Measurements from ENCODE around the gene ZNF296. TPM values are rescaled to one million over a fixed set of nuclear protein-coding genes. Genes with fewer than 3 reads are reported as not detected.
"Not testable (repeated sequence)": the region's sequence is repeated elsewhere in the genome, so short reads cannot be mapped to it uniquely, and the experiment has no call there.

ZNF296 gene
- total RNA-seq, 5 donors from 2014 or later (not counting 1 experiment from before 2014, with no cell fraction given), result 1.4 to 4.3 (median 3.5) TPM

DNA sequence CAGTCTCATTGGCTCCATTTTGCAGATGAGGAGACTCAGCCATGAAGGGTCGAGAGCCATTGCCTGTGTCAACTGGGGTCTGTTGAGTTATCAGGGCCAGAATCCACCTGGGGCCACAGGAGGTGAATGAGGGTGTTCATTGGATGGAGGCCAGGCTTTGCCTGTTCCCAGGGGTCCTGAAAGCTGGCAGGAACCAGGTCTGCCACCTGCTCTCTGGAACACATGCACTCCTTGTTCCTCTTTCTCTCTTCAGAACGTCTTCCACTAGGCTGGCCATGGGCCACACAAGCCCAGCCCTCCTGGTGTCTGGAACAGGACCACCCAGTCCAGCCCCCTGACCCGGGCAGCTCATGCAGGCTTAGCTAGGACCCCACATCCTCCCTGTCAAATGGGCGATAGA is 37.8 kb upstream of the ZNF296 start:
- no peaks in the 10 kb centered on the region for H3K27me3 ChIP-seq (replicated peaks in 1 of 2; ENCODE audit: control insufficient read depth in 2 of 2, extremely low read depth in 1 of 2, insufficient read depth in 2 of 2, low read length in 1 of 2)
- ATAC-seq (replicated peaks in 1 of 4) (no peak), DNase-seq (no peak)
- Mint-ChIP-seq H3K27ac (no peak overlapping the region), H3K36me3 (no peaks in the 10 kb centered on the region), H3K4me1 (peaks cover 44 to 55% (median 50%) of the 10 kb centered on the region in 3 donors), H3K9me3 (no peaks in the 10 kb centered on the region), H3K4me3 (no peak overlapping the region), H3K27me3 (no peaks in the 10 kb centered on the region)
- no peak overlapping the region for H3K4me3 ChIP-seq (ENCODE audit: control insufficient read depth in 1 of 2, extremely low read depth in 1 of 2, low read length in 1 of 2)
- H3K9me3 ChIP-seq, result no peaks in the 10 kb centered on the region
- WGBS (ENCODE audit: insufficient coverage), result 77% methylated on average over 2 of the region's 4 CpGs
- no peak overlapping the region for H3K27ac ChIP-seq (ENCODE audit: low read length)
- H3K4me1 ChIP-seq (ENCODE audit: control insufficient read depth in 1 of 2, extremely low read depth in 1 of 2, insufficient read depth in 2 of 2, low read length in 2 of 2), result peaks cover 21 to 49% of the 10 kb centered on the region in 2 experiments
- ChIA-PET POLR2A (no interaction called here), CTCF (no interaction called here)
- peaks cover 0 to 3% of the 10 kb centered on the region in 2 donors for H3K36me3 ChIP-seq (ENCODE audit: control insufficient read depth in 2 of 2, extremely low read depth in 1 of 2, insufficient read depth in 1 of 2, low read length in 1 of 2)

DNA sequence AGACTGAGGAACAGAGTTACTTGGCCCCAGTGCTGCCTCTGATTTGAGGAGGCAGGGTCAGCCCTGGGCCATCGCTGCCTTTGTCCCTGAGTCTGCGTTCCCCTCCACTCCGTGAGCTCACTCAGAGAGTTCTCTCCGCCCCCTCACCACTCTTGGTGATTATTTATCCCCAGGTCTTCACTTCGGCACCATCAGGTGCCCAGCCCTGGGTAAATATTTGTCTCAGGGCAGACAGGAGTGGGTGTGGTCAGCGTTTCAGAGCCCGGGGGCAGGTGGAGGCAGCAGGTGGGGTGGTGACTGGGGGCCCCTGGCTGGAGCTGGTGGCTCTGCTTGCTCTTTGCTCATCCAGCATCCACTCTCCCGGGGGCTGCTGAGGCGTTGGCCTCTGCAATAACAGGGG is 37.4 kb upstream of the ZNF296 start:
- POLR2A ChIA-PET, result no interaction called here

DNA sequence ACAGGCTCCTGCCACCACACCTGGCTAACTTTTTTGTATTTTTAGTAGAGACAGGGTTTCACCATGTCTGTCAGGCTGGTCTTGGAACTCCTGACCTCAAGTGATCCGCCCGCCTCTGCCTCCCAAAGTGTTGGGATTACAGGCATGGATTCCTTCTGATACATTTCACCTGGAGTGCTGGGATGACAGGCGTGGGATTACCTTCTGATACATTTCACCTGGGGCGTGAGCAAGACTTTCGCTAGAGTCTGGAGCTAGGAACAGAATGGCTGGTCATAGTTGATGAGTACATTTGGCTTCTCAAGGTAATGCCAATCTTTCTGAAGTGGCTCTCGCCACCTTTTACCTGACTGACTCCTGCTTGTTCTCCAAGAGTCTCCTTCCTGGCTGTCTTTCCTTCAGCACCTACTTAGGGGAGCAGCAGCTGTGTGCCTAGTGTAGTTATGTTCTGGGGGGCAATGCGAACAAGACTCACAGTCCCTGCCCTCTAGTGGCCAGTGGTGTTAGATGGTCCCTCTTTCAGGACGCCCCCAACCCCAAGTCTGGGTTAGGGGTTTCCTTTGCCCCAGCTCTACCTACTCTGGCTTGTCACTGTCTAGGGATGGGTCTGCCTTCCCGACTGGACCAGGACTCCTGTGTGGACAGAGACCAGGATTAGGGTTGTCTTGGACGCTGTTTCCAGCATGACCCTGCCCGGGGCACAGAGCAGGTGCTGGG is 36.0 kb upstream of the ZNF296 start:
- 88% methylated on average over 8 of the region's 11 CpGs for WGBS (ENCODE audit: insufficient coverage)
- Mint-ChIP-seq H3K36me3 (no peaks in the 10 kb centered on the region), H3K4me1 (peaks cover 35 to 39% (median 38%) of the 10 kb centered on the region in 3 donors), H3K4me3 (no peak overlapping the region), H3K27me3 (no peaks in the 10 kb centered on the region), H3K9me3 (no peaks in the 10 kb centered on the region), H3K27ac (no peak overlapping the region)
- ATAC-seq (replicated peaks in 1 of 4) (no peak), DNase-seq (no peak)
- H3K4me1 ChIP-seq (ENCODE audit: control insufficient read depth in 1 of 2, extremely low read depth in 1 of 2, insufficient read depth in 2 of 2, low read length in 2 of 2), result peaks cover 10 to 31% of the 10 kb centered on the region in 2 experiments
- H3K9me3 ChIP-seq, result no peaks in the 10 kb centered on the region
- no peak overlapping the region for H3K27ac ChIP-seq (ENCODE audit: low read length)
- no peak overlapping the region for H3K4me3 ChIP-seq (ENCODE audit: control insufficient read depth in 1 of 2, extremely low read depth in 1 of 2, low read length in 1 of 2)
- ChIA-PET POLR2A (no interaction called here), CTCF (interaction anchor here in 1 of 2 donors (0.7 to 1.0 kb wide), 2 partner anchors 13 to 81 kb away, joined by 3 read pairs; no protein-coding TSS in a partner anchor)
- peaks cover 0 to 3% of the 10 kb centered on the region in 2 donors for H3K36me3 ChIP-seq (ENCODE audit: control insufficient read depth in 2 of 2, extremely low read depth in 1 of 2, insufficient read depth in 1 of 2, low read length in 1 of 2)
- no peaks in the 10 kb centered on the region for H3K27me3 ChIP-seq (replicated peaks in 1 of 2; ENCODE audit: control insufficient read depth in 2 of 2, extremely low read depth in 1 of 2, insufficient read depth in 2 of 2, low read length in 1 of 2)

More for the DNA sequence above, 37.4 kb upstream of the ZNF296 start:
- H3K9me3 ChIP-seq, result no peaks in the 10 kb centered on the region
- CTCF ChIA-PET, result interaction anchor here in 1 of 2 donors (1.0 kb wide), 1 partner anchor 11 kb away, joined by 3 read pairs; no protein-coding TSS in a partner anchor
- Mint-ChIP-seq H3K4me3 (no peak overlapping the region), H3K36me3 (no peaks in the 10 kb centered on the region), H3K4me1 (peaks cover 41 to 53% (median 49%) of the 10 kb centered on the region in 3 donors), H3K27ac (no peak overlapping the region), H3K27me3 (no peaks in the 10 kb centered on the region), H3K9me3 (no peaks in the 10 kb centered on the region)
- H3K4me3 ChIP-seq (ENCODE audit: control insufficient read depth in 1 of 2, extremely low read depth in 1 of 2, low read length in 1 of 2), result no peak overlapping the region
- H3K27ac ChIP-seq (ENCODE audit: low read length), result no peak overlapping the region
- peaks cover 21 to 45% of the 10 kb centered on the region in 2 experiments for H3K4me1 ChIP-seq (ENCODE audit: control insufficient read depth in 1 of 2, extremely low read depth in 1 of 2, insufficient read depth in 2 of 2, low read length in 2 of 2)
- ATAC-seq (replicated peaks in 1 of 4), result no peak
- no peak for DNase-seq
- 81% methylated on average over 4 of the region's 9 CpGs for WGBS (ENCODE audit: insufficient coverage)
- H3K27me3 ChIP-seq (replicated peaks in 1 of 2; ENCODE audit: control insufficient read depth in 2 of 2, extremely low read depth in 1 of 2, insufficient read depth in 2 of 2, low read length in 1 of 2), result no peaks in the 10 kb centered on the region
- peaks cover 0 to 3% of the 10 kb centered on the region in 2 donors for H3K36me3 ChIP-seq (ENCODE audit: control insufficient read depth in 2 of 2, extremely low read depth in 1 of 2, insufficient read depth in 1 of 2, low read length in 1 of 2)

GRCh38 chr19:45110851-45111266 is 34.6 kb upstream of the ZNF296 start:
- ChIA-PET CTCF (no interaction called here), POLR2A (no interaction called here)
- no peaks in the 10 kb centered on the region for H3K36me3 Mint-ChIP-seq
- H3K27me3 ChIP-seq (replicated peaks in 1 of 2; ENCODE audit: control insufficient read depth in 2 of 2, extremely low read depth in 1 of 2, insufficient read depth in 2 of 2, low read length in 1 of 2), result no peaks in the 10 kb centered on the region
- no peak overlapping the region for H3K4me3 ChIP-seq (ENCODE audit: control insufficient read depth in 1 of 2, extremely low read depth in 1 of 2, low read length in 1 of 2)
- no peak for ATAC-seq (replicated peaks in 1 of 4)
- DNase-seq, result no peak
- H3K4me1 ChIP-seq (ENCODE audit: control insufficient read depth in 1 of 2, extremely low read depth in 1 of 2, insufficient read depth in 2 of 2, low read length in 2 of 2), result peaks cover 4 to 17% of the 10 kb centered on the region in 2 experiments
- 69% methylated on average over 3 of the region's 5 CpGs for WGBS (ENCODE audit: insufficient coverage)
- no peaks in the 10 kb centered on the region for H3K9me3 Mint-ChIP-seq
- no peaks in the 10 kb centered on the region for H3K27me3 Mint-ChIP-seq
- H3K4me1 Mint-ChIP-seq, result peaks cover 22 to 27% (median 24%) of the 10 kb centered on the region in 3 donors
- H3K36me3 ChIP-seq (ENCODE audit: control insufficient read depth in 2 of 2, extremely low read depth in 1 of 2, insufficient read depth in 1 of 2, low read length in 1 of 2), result peaks cover 0 to 3% of the 10 kb centered on the region in 2 donors
- no peak overlapping the region for H3K4me3 Mint-ChIP-seq
- H3K9me3 ChIP-seq, result no peaks in the 10 kb centered on the region
- no peak overlapping the region for H3K27ac ChIP-seq (ENCODE audit: low read length)
- H3K27ac Mint-ChIP-seq, result no peak overlapping the region

DNA sequence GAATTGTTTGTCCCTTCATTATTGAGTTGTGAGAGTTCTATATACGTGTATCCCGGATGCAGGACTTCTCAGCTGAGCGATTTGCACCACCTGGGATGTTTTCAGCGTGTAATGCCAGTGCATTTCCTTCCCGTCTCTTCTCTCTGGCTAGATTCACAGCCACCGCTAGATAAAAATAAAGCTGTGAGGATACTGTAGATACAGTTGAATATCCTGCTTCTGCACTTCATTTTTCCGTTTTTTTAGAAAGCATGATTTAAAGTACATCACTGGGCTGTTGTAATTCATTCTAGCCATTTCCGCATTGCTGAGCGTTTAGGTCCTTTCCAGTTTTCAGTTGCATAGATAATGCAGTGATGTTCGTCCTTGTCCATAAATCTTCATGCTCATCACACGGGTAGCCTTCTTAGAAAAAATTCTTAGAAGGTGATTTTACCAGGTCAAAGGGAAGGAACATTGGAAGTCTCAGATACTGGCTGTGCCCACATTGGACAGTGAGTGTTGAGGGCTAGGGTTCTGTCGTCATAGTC is 31.4 kb upstream of the ZNF296 start:
- Histone ChIP-seq H3K9me3 (no peaks in the 10 kb centered on the region), H3K36me3 (ENCODE audit: control insufficient read depth in 2 of 2, extremely low read depth in 1 of 2, insufficient read depth in 1 of 2, low read length in 1 of 2) (peaks cover 0 to 3% of the 10 kb centered on the region in 2 donors), H3K27me3 (replicated peaks in 1 of 2; ENCODE audit: control insufficient read depth in 2 of 2, extremely low read depth in 1 of 2, insufficient read depth in 2 of 2, low read length in 1 of 2) (no peaks in the 10 kb centered on the region), H3K4me1 (ENCODE audit: control insufficient read depth in 1 of 2, extremely low read depth in 1 of 2, insufficient read depth in 2 of 2, low read length in 2 of 2) (peaks cover 21 to 35% of the 10 kb centered on the region in 2 experiments), H3K27ac (ENCODE audit: low read length) (no peak overlapping the region), H3K4me3 (ENCODE audit: control insufficient read depth in 1 of 2, extremely low read depth in 1 of 2, low read length in 1 of 2) (no peak overlapping the region)
- DNase-seq, result no peak
- Mint-ChIP-seq H3K36me3 (no peaks in the 10 kb centered on the region), H3K9me3 (no peaks in the 10 kb centered on the region), H3K4me1 (peaks cover 39 to 42% (median 42%) of the 10 kb centered on the region in 3 donors), H3K27ac (no peak overlapping the region), H3K4me3 (no peak overlapping the region), H3K27me3 (no peaks in the 10 kb centered on the region)
- no peak for ATAC-seq (replicated peaks in 1 of 4)
- POLR2A ChIA-PET, result interaction anchor here in 1 of 2 donors (0.5 kb wide), 1 partner anchor 41 kb away, joined by 6 read pairs; no protein-coding TSS in a partner anchor
- 93% methylated on average over 5 of the region's 12 CpGs for WGBS (ENCODE audit: insufficient coverage)
- CTCF ChIA-PET, result no interaction called here

- H3K9me3 ChIP-seq; H3K4me3 Mint-ChIP-seq; H3K4me3 ChIP-seq (ENCODE audit: control insufficient read depth in 1 of 2, extremely low read depth in 1 of 2, low read length in 1 of 2); DNase-seq; H3K27me3 ChIP-seq (replicated peaks in 1 of 2; ENCODE audit: control insufficient read depth in 2 of 2, extremely low read depth in 1 of 2, insufficient read depth in 2 of 2, low read length in 1 of 2); H3K9me3 Mint-ChIP-seq; CTCF ChIA-PET; H3K36me3 ChIP-seq (ENCODE audit: control insufficient read depth in 2 of 2, extremely low read depth in 1 of 2, insufficient read depth in 1 of 2, low read length in 1 of 2); H3K27ac ChIP-seq (ENCODE audit: low read length); H3K27ac Mint-ChIP-seq; H3K27me3 Mint-ChIP-seq; H3K36me3 Mint-ChIP-seq; ATAC-seq (replicated peaks in 1 of 4): not testable (repeated sequence)
- H3K4me1 ChIP-seq (ENCODE audit: control insufficient read depth in 1 of 2, extremely low read depth in 1 of 2, insufficient read depth in 2 of 2, low read length in 2 of 2), result peaks cover 21 to 47% of the 10 kb centered on the region in 2 experiments
- WGBS (ENCODE audit: insufficient coverage), result 93% methylated on average over 2 of the region's 11 CpGs
- POLR2A ChIA-PET, result interaction anchor here in 1 of 2 donors (0.7 kb wide), 1 partner anchor 20 kb away, joined by 4 read pairs; no protein-coding TSS in a partner anchor
- H3K4me1 Mint-ChIP-seq, result peaks cover 49 to 50% (median 50%) of the 10 kb centered on the region in 3 donors
These were observed 30.1 kb upstream of the ZNF296 start for GRCh38 chr19:45106363-45106762.
